Right lobe of liver (tissue), 6 donors: ENCODE data around the gene FNDC3B. TPM values are rescaled to one million over a fixed set of nuclear protein-coding genes. Genes with fewer than 3 reads are reported as not detected.
"Not testable (repeated sequence)": the region's sequence is repeated elsewhere in the genome, so short reads cannot be mapped to it uniquely, and the experiment has no call there.

Source experiments
- ATAC-seq, 4 donors: fragments of 200-7000 bp; cut with Tn5 transposase; one replicate each; pipeline ENCODE4 v1.9.1; 2020; ENCODE audit warnings: mild to moderate bottlenecking in 4 of 4, moderate library complexity in 4 of 4
- DNase-seq, 3 donors: peaks; one replicate each; pipeline ENCODE4 v3.0.0-alpha.2; 2020
- H3K27ac ChIP-seq, 3 donors: fragments of 200-600 bp; one replicate each; pipeline ENCODE4 v1.8.0; 2022
- H3K27me3 ChIP-seq, 2 donors: fragments of 200-600 bp; one replicate each; pipeline ENCODE4 v1.8.0; 2022
- H3K36me3 ChIP-seq, 4 donors: fragments of 200-600 bp; sonication (generic) in 1 of 4; one replicate each; pipeline versions ENCODE4 v1.5.1 to v1.8.0; 2017 to 2022; ENCODE audit warnings: control low read depth in 1 of 4
- H3K4me1 ChIP-seq, 4 donors: fragments of 200-600 bp; sonication (generic) in 1 of 4; one replicate each; pipeline versions ENCODE4 v1.5.1 to v1.8.0; 2017 to 2022; ENCODE audit warnings: control low read depth in 1 of 4
- H3K4me3 ChIP-seq, 3 donors: fragments of 200-600 bp; one replicate each; pipeline ENCODE4 v1.8.0; 2022
- H3K9me3 ChIP-seq, 4 donors: fragments of 200-600 bp; sonication (generic) in 1 of 4; one replicate each; pipeline versions ENCODE4 v1.5.1 to v1.8.0; 2017 to 2022; ENCODE audit warnings: control low read depth in 1 of 4
- CTCF ChIP-seq, 4 donors: fragments of 200-600 bp in 3 of 4; fragments of 450-650 bp in 1 of 4; IDR thresholded peaks; one replicate each; pipeline versions ENCODE4 v1.5.1 to v1.8.0; 2016 to 2022; ENCODE audit warnings: antibody characterized with exemption in 4 of 4, mild to moderate bottlenecking in 2 of 4
- POLR2A ChIP-seq: fragments of 450-650 bp; IDR thresholded peaks from one replicate; pipeline ENCODE4 v1.6.1; 2017; ENCODE audit warnings: antibody characterized with exemption, mild to moderate bottlenecking
- WGBS: methylation state at CpG from one replicate; pipeline ENCODE4 v1.1.6; 2018; ENCODE audit warnings: low coverage, low lambda C conversion rate; ENCODE audit not compliant: insufficient coverage; ENCODE audit errors: missing lambda C conversion rate; 5-methylcytosine and 5-hydroxymethylcytosine counted together
- intact Hi-C, 2 donors: fragments of 100-400 bp; cut with DNase I; formaldehyde crosslinking; loops; one replicate each; pipeline versions ENCODE4 v1.11.2 to v1.14.1; 2022
- total RNA-seq, 6 experiments: library from RNA; depleted of rRNA in 2 of 6; stranded (reverse); fragments of >200 nt in 2 of 6; fragmentation: NEBNext Ultra II Directional in 3 of 6; extraction: Animal tissue kit (Norgen Biotek cat#: 25700) in 3 of 6; gene quantifications; one replicate each; pipeline versions ENCODE4 v1.1.0 to v1.2.4, GENCODE V29; 2016 to 2023
- donor health status: DM: no; HTN: yes; CAD: no.
- donor health status: DM: no; HTN: no; CAD: no.
- donor health status: DM: no; HTN: no; CAD: no.
- donor health status: DM: no; HTN: yes; CAD: no.
- donor health status: DM: no; HTN: yes; CAD: no.

The FNDC3B gene
- total RNA-seq, 6 experiments from 2014 or later, result 40.2 to 184 (median 63.5) TPM

GRCh38 chr3:172092658-172093057, 53.3 kb downstream of the FNDC3B start:
- intact Hi-C loops, result no loop called here
- TF ChIP-seq POLR2A, result no peak
- no peak for TF ChIP-seq CTCF (IDR thresholded peaks at IDR 0.05)
- Histone ChIP-seq H3K4me1 (peaks cover 0 to 21% (median 11%) of the 10 kb centered on the region in 4 donors), H3K27ac (no peak overlapping the region), H3K27me3 (no peaks in the 10 kb centered on the region), H3K36me3 (no peaks in the 10 kb centered on the region), H3K9me3 (no peaks in the 10 kb centered on the region), H3K4me3 (no peak overlapping the region)
- ATAC-seq (no peak), DNase-seq (no peak)
- WGBS, result 100% methylated on average over 4 of the region's 5 CpGs

- Histone ChIP-seq H3K4me1 (peaks cover 0 to 29% (median 13%) of the 10 kb centered on the region in 4 donors), H3K27ac (peak overlapping the region in 1 of 3 donors; percentile 90)
- DNase-seq, ATAC-seq, H3K27me3 ChIP-seq, intact Hi-C loops, H3K36me3 ChIP-seq, H3K4me3 ChIP-seq, H3K9me3 ChIP-seq: not testable (repeated sequence)
- WGBS, result 83% methylated on average over 8 of the region's 13 CpGs
These were observed 54.4 kb downstream of the FNDC3B start for GRCh38 chr3:172093581-172094443.

- Histone ChIP-seq H3K27ac (peak overlapping the region; percentile 10 to 90 (median 34)), H3K4me1 (peaks cover 0 to 36% (median 15%) of the 10 kb centered on the region in 4 donors)
These were observed 55.5 kb downstream of the FNDC3B start for GRCh38 chr3:172094621-172095557.

GRCh38 chr3:172096881-172097420, 57.6 kb downstream of the FNDC3B start:
- H3K4me3 ChIP-seq, result no peak overlapping the region
- H3K4me1 ChIP-seq, result peaks cover 0 to 55% (median 22%) of the 10 kb centered on the region in 4 donors
- no peak for TF ChIP-seq POLR2A
- TF ChIP-seq CTCF (IDR thresholded peaks at IDR 0.05), result no peak
- H3K27ac ChIP-seq, result peak overlapping the region; percentile 6 to 90 (median 38)
- H3K9me3 ChIP-seq, result no peaks in the 10 kb centered on the region
- 31% methylated on average over 3 of the region's 3 CpGs for WGBS
- no peaks in the 10 kb centered on the region for H3K27me3 ChIP-seq
- H3K36me3 ChIP-seq, result no peaks in the 10 kb centered on the region
- DNase-seq (peak in 1 of 3 donors; percentile 57), ATAC-seq (peak; percentile 67 to 90 (median 76))
- intact Hi-C loops, result no loop called here

More at GRCh38 chr3:172094621-172095557, 55.5 kb downstream of the FNDC3B start:
- ATAC-seq, result peak; percentile 15 to 61 (median 25)
- no peaks in the 10 kb centered on the region for H3K27me3 ChIP-seq
- no peak for TF ChIP-seq CTCF (IDR thresholded peaks at IDR 0.05)
- TF ChIP-seq POLR2A, result no peak
- 92% methylated on average over 4 of the region's 7 CpGs for WGBS
- DNase-seq, result no peak
- H3K36me3 ChIP-seq, result no peaks in the 10 kb centered on the region
- no peaks in the 10 kb centered on the region for H3K9me3 ChIP-seq
- H3K4me3 ChIP-seq, result no peak overlapping the region
- intact Hi-C loops, result no loop called here
